Limb (tissue), 2 donors: ENCODE data around the gene MACROD2.
"Not testable (repeated sequence)": the region's sequence is repeated elsewhere in the genome, so short reads cannot be mapped to it uniquely, and the experiment has no call there.

Experiments
- DNase-seq, 2 donors: peaks; one replicate each; pipeline ENCODE4 v3.0.0-alpha.2; 2016; ENCODE audit errors: extremely low spot score in 2 of 2

MACROD2 gene

DNA sequence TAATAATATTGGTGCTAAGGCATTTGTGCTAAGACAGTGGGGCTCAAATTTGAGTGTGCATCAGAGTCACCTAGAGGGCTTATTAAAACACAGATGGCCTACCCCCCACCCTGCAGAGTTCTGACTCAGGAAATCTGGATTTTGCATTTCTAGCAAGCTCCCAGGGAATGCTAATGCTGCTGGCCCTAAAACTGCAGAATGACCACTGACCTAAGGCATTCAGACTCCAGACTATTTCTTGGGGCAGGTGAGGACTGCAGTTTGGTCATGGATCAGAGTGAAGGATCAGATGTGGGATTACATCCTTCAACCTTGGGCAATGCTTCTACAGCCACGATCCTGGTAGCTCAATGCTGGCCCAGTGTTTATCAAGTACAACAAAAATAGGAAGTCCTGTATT, 952.2 kb downstream of the MACROD2 start:
- no peak for DNase-seq

- no peak for DNase-seq
Measured at GRCh38 chr20:14947946-14948345, 952.6 kb downstream of the MACROD2 start.

DNA sequence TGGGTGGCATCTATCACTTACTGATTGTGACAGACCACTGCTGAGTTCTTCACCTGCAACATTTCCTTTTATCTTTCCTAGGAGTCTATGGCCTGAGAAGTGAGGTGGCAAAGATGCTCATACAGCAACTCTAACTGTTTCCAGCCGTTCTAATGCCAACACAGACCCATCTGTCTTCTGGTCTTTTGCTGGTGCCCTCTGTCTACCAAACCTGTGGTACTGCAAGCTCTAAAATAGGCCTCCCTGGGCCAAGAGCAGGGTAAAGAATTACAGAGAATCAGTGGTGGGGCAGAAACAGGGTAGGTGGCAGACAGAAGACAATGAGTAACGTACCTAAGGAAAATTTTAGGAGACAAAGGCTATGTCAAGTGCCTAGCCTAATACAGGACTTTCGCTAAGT, 953.1 kb downstream of the MACROD2 start:
- DNase-seq: no peak

DNA sequence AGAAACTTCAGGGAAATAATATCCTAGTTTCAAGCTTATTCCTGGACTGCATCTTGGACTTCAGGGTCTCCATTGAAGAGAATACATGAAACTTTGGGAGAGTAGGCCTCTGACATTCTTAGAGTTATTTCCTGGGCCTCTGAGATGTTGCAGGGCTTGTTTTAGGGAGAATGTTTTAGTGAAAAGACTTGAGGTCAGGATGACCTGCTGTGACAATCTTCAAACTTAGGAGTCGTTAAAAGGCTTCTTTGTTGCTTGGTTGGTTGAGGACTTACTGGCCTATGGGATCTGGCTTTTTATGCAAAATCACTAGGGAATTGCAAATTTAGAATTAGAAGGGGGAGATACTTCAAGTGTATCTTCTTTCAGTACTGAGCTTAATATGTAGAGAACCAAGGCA, 955.3 kb downstream of the MACROD2 start:
- no peak for DNase-seq

GRCh38 chr20:14951105-14951504, 955.8 kb downstream of the MACROD2 start:
- no peak for DNase-seq

- DNase-seq: no peak
Measured at GRCh38 chr20:14951707-14952418, 956.5 kb downstream of the MACROD2 start.

GRCh38 chr20:14953736-14954135, 958.4 kb downstream of the MACROD2 start:
- no peak for DNase-seq

- no peak for DNase-seq
Measured at GRCh38 chr20:14955399-14955798, 960.1 kb downstream of the MACROD2 start.

GRCh38 chr20:14956026-14956425, 960.7 kb downstream of the MACROD2 start:
- DNase-seq: no peak

DNA sequence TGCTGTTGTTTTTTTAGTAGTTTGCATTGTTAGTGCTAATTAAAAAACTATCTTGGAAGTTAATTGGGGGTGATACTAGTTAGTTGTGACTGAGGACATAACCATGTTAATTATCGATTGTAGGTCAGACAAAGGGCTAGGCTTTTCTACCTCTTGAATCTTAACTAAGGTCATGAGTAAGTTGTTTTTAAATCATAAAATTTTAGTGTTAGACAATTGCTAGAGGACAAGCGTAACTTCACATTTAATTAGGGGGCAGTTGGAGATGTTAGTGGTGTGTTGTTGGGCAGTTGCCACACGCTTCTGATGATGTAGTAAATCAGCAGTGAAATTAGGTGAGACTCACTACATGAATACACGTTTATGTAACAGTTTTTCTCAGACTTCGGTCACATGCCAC, 961.2 kb downstream of the MACROD2 start:
- no peak for DNase-seq

- no peak for DNase-seq
Measured at GRCh38 chr20:14957402-14957801, 962.1 kb downstream of the MACROD2 start.

DNA sequence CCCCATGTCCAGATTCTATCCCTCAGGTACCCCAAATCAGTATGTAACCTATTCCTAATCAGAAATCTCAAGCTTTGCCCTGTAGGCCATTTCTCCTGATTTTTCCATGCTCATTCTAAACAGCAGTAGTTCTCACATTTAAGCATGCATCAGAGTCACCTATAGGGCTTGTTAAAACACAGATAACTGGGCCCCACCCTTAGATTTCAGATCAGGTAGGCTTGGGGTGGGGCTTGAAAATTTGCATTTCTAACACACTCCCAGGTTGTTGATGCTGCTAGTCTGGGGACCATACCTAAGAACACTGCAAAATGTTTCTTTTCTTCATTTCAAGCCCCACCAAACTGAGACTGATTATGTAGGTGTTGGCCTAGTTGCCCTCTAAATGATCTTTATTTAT, 963.3 kb downstream of the MACROD2 start:
- no peak for DNase-seq

DNA sequence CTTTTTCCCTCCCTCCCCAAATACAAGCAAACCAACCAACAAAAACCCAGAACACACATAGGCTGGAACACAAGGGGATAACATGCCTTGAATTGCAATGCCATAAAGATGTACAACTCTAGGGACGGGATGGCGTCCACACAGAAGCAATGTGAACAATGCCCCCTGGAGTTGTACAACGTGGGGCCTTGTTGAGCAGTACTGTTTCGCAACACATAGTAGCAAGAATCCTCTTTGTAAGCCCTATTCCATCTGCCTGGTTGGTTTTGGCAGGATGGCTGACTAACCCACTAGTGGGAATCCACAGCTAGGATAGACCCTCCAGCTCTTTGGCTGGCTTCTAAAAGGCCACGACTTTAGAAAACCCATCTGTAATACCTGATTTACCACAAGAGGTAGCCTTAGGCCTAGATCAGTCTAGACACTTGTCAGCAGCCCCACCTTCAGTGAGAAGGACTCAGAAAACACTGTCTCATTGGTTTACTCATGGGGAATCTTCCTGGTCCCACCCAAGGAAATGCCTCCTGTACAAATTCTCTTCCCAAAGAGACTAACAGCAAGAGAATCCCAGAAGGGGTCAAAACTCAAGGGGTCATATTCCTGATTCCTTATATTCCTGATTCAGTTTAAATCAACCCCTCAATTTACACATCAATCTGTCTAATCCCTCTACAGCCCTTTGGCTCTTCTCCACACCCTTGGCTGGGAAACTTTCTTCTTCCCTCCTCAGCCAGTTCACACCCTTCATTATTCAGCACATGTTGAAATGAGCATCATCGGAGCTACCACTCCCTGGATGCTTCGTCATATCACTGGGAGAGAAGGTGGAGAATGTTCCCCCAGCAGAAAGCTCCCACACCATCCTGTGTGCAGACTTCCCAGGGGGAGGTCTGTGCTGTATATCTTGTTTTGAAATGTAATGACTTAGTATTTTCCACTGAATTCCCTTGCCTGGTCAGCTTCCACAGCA, 964.5 kb downstream of the MACROD2 start:
- no peak for DNase-seq

DNA sequence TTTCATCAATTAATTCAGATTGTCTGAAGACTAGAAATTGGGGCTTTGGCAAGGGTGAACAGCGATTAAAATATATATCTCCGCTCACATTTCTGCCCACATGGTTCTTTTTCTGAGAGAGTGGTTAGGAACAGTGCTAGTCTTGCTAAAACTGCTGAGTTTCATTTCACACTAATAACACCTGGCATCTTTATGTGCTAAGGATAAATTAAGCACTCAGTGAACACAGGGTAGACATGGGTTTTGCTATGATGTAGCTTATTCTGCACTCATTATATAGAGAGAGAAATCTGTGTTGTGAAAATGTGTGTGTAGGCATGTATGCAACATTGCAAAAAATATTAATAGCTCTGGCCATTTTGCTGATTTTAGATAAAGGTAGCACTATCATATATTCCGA, 965.5 kb downstream of the MACROD2 start:
- DNase-seq: no peak

- no peak for DNase-seq
Measured at GRCh38 chr20:14963262-14963663, 967.9 kb downstream of the MACROD2 start.

- DNase-seq: no peak
Measured at GRCh38 chr20:14966203-14966602, 970.9 kb downstream of the MACROD2 start.

DNA sequence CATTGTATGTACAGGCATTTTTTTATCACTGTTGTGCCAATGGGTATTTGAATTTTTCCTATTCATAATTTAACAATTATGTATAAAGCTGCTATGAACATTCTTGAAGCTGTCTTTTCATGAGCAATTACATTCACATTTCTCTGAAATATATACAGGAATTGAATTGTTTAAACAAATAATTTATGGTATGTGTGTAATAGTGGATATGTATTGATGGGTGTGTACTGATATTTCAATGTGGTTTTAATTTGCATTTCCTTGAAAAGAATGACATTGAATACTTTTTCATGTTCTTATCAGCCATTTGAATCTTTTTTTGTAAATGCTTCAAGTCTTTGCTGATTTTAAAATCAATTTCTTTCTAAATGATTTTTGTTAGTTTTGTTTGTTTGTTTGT, 971.5 kb downstream of the MACROD2 start:
- DNase-seq: no peak

DNA sequence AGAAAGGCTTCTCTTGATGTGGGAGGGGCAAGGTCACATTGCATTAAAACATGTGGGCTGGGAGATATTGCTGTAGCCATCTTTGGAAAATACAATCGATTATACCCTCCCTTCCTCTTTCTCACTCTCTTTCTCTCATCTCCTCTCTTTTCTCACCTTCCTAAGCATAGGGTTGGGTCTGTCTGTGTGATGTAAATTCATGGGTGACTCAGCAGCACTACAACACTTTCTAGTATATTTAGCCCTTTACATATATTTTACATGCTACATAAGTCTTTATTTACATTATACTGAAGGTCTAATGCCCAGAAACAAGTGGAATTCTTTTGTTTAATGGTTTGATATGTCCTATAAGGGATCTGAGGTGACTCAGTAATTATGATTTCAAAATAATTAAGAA, 976.9 kb downstream of the MACROD2 start:
- no peak for DNase-seq

GRCh38 chr20:14972690-14973089, 977.4 kb downstream of the MACROD2 start:
- no peak for DNase-seq

DNA sequence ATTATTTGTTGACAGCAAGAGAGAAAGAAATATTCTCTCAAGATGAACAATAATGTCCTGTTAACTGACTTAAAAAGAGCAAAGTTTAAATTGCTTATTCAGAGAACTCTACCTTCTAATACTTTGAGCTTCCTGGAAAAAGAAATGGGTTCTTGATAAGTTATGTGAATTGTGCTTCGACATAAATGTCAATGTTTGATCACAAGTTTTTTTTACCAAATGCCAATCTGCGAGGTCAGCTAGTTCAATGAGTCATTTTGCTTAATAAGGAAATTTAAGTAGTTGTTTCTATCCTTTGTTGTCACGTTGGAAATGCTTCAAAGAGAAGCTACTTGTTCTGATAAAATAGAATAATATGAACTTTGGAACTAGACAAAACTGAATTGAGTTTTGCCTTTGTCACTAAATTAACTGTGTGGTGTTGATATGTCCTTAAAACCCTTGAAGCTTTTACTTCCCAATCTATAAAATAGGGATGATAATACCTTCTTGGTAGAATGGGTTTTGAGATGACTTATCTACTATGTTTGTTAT, 984.2 kb downstream of the MACROD2 start:
- DNase-seq: no peak

DNA sequence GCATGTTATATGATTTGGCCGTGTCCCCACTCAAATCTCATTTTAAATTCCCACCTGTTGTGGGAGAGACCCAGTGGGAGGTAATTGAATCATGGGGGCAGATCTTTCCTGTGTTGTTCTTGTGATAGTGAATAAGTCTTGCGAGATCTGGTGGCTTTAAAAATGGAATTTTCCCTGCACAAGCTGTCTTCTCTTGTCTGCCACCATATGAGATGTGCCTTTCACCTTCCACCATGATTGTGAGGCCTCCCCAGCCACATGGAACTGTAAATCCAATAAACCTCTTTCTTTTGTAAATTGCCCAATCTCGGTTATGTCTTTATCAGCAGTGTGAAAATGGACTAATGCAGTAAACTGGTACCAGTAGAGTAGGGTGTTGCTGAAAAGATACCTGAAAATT, 986.2 kb downstream of the MACROD2 start:
- not testable (repeated sequence) for DNase-seq

DNA sequence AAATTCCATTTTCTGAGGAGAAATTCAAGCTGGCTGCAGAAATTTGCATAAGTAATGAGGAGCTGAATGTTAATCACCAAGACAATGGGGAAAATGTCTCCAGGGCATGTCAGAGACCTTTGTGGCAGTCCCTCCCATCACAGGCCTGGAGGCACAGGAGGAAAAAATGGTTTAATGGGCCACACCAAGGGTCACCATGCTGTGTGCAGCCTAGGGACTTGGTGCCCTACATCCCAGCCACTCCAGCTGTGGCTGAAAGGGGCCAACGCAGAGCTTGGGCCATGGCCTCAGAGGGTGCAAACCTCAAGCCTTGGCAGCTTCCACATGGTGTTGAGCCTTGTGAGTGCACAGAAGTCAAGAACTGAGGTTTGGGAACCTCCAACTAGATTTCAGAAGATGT, 987.0 kb downstream of the MACROD2 start:
- DNase-seq: not testable (repeated sequence)
